CD4-positive, alpha-beta T cell treated with Interleukin-4 for 1 hour (primary cell): ENCODE results near the gene DPF1.

Experiments used
- DNase-seq, 2 donors: peaks; one replicate each; pipeline ENCODE4 v3.0.0-alpha.2; 2020 to 2022

DPF1 gene

DNA sequence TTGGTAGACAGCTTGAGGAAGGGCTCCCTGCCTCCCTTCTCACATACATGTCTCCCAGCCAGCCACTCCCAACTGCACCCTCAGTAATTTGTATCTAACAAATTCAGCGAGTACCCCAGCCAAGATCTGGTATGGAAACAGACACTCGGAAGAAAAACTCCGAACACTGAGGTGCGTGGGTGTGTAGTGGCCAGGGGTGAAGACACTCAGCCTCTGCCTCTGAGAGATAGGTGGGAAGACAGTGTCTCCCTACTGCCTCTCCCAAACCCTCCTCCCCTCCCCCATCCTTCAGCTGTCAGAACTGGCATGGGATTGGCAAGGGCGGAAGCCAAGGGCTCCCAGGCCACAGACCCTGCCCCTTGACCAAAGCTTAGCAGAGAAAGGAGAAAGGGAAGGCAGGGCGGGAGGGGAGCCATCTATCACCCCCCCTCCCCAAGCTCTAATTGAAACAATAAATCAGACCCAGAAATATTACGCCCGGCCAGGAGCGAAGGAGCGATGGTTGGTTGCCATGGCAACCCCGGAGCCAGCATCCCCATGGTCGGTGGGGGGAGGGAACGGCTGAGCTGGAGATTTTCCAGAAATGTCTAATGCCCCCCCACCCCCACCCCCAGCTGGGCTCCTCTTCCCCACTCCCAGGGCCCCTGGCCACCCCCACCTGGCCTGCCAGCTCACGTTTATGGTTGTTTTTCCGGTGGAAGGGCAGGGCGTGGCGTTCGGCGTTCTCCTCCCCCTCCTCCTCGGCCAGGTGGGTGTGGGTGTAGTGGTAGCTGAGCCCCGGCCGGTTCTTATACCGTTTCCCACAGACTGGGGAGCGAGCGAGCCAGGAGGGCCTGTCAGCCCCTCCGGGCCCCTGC lies 7.0 kb downstream of the DPF1 start:
- DNase-seq: no peak

DNA sequence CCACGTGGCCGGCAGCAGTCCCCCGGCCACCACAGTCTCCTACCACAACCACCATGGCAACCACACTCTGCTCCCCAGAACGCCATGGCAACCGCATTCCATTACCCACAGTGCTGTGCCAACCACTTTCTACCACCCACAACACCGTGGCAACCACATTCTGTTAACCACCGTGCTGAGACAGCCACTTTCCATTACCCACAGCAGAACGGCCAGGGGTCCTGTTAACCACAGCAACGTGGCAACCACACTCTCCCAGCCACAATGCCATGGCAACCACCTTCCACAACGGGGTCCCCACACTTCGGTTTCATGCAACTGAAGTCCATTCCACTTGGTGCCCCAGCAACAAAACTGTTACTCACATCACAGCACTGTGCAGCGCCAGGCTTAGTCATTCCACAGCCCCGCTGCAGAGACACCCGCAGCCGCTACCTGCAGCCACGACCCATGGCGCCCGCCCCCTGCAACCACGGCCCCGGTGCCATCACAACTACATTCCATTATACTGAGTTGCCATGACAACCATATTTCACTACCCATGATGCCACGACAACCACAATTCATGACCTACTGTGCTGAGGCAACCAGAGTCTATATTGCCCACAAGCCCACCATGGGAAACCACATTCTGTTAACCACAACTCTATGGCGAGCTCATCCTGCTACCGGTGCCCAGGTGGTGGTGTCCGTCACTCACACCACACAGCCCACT lies 10.0 kb downstream of the DPF1 start:
- DNase-seq: peak; percentile 57

DNA sequence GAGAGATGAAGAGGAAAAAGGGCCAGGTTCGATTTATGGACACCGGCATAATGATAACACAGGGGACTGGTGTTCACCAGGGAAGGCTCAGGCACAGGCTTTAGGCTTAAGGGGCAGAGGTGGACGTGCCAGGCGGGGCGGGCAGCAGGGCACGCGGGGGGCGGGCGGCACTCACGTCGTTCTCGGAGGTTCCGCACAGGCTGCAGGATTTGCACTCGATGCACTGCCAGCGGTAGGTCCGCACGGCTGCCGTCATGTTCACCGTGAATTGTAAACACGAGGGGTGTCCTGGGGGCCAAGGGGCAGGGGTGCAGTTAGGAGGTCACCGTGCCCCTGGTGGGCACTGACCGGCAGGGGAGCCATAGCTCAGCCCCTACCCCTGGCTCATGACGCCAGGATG lies 10.6 kb downstream of the DPF1 start:
- no peak for DNase-seq

DNA sequence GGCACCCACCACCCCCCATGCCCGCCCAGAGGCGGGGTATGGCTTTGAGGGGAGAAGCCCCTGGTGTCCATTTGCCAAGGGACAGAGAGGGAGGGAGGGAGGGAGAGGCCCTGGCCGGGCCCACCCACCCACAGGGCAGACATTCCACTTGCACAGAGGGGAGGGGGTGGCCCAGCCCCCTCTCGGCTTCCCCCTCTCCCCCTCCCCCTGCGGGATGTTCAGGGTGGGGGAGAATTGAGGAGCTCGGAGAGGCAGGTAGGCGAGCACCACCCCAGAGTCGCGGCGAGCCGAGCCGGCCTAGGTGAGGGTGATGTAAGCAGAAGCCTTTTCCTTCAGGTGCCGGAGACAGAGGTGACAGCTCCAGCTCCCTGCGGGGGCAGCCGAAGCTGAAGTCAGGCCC lies 12.3 kb downstream of the DPF1 start:
- no peak for DNase-seq

DNA sequence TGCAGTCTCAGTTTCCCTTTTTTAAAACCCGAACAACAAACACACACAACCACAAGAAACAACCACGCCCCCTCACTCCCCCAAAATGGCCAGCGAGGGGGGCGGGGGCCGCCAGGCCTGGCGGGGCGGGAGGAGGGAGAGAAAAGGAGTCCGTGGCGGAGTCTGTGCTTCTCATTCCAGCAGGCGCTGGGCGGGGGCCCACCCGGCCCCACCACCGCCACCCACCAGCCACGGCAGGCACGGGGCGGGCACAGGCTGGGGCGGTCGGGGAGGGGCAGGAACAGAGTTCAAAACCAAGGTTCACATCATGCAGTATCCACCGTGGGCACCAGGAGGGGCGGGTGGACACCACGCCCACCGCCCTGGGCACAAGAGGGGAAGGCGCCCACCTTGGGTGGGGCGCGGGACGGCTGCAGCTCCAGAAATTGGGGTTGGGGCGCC lies 12.9 kb downstream of the DPF1 start:
- DNase-seq: no peak

DNA sequence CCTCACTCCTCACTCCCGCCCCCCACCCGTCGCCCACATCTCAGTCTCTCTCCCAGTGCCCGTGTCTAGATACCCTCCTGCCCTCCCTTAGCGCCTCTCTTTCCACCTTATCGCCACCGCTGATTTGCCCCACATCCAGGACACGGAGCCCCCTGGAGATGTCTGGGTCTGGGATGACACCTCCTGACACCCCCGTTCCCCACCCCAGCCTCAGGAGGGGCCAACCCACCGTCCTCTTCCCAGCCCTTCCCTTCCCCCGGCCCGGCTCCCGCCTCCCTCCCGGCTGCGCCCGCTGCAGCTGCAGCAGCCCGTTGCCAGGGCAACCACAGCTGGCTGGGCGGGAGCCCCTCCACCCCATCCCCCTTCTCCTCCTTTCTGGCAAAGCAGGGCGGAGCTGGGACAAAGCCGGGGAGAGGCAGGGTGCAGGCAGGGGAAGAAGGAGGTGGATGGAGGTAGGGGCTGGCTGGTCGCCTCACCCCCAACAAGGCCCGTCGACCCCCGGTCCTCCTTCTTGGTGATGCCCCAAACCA lies 13.5 kb downstream of the DPF1 start:
- no peak for DNase-seq

DNA sequence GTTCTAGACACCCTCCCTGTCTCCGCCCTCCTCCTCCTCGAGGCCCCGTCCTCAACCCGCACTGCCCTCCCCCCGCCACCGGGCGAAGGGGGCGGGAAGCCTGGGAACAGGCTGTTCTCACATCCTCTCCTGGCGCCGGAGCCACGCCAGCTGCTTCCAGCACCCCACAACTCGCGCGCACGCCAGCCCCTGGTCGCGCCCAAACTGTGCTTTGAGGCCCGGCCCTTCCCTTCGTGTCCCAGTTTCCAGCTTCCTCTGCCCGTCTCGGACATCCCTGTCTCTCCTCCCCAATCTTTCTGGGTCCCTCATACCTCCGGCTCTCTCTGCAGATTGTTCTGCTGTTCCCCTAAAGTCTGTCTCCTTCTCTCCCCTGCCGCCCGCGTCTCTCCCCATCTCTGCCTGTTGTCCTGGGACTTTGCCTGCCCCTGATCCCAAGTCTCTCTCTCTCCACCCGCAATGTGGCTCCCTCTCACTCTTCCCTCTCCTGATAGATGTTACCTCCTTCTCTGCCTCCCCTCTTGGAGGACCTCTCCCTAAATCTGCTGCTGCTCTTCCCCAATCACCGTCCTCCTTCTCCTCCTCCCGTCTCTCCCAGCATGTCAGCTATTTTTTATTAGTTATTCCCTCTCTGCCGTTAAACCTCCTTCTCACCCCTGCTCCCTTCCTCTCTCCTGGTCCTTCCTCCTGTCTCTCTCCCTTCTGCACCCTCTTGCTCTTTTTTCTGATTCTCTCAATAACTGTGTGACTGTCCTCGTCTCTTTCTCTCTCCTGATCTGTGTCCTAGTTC lies 14.2 kb downstream of the DPF1 start:
- no peak for DNase-seq

DNA sequence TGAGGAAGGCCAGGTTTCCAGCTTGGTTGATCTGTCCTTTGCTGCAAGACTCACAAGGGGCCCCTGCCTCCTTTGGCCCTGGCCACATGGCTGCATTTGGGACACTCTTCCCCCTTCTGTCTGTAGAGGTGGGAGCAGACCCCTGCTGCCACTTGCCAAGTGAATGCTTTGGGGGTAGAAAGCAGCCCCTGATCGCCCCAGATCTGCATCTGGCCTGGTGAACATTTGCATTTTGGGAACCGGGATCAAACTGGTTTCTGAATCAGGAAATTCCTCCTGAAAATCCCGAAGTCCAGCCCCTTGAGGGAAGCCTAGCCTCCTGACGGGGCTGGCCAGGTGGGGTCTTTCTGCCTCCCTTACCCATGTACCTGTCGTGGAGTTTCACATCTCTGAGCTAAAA lies 14.9 kb downstream of the DPF1 start:
- no peak for DNase-seq

DNA sequence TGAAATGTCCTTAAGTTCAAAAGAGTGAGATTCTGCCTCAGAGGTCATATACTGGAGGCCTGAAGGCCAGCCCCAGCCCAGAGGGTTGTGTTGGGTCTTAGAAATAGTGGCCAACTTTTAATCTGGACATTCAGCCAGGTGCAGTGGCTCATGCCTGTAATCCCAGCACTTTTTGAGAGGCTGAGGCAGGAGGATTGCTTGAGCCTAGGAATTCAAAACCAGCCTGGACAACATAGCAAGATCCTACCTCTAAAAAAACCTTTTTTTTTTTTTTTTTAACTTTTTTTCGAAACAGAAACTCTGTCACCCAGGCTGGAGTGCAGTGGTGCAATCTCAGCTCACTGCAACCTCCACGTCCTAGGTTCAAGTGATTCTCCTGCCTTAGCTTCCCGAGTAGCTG lies 15.5 kb downstream of the DPF1 start:
- no peak for DNase-seq

DNA sequence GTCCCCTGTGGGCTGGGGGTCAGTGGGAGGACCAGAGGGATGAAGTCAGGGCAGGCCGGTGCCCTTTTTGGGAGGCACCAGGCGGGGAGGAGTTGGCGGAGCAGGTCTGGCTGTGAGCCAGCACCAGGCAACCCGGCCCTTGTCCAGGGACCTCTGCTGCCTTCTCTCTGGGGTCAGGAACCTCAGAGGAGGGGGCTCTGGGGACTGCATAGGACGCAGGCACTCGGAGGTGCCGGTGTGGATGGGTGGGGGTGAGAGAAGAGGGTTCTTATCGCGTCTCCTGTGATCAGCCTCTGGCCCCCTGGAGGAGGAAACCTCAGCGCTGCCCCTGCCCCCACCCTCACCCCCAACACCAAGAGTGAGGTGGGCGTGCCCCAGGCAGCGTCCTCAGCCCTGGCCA lies 16.5 kb downstream of the DPF1 start:
- no peak for DNase-seq

DNA sequence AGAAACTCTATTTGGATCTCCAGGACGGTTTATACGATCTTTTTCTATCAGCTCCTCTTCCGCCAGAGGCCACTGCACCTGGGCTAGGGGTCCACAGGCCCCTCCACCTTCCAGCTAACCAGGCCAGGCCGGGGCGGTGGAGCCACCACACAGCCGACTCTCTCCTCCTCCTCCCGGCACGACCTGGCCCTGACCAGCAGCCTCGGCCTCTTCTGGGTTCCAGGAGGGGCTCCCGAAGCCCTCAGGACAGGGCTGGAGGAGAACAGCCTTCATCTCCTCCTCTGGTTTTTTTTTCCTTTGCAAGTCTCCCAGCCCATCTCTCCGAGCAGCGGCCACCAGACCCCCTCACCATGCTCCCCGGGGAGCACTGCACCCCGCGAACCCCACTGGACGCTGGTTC lies 17.1 kb downstream of the DPF1 start:
- DNase-seq: no peak

DNA sequence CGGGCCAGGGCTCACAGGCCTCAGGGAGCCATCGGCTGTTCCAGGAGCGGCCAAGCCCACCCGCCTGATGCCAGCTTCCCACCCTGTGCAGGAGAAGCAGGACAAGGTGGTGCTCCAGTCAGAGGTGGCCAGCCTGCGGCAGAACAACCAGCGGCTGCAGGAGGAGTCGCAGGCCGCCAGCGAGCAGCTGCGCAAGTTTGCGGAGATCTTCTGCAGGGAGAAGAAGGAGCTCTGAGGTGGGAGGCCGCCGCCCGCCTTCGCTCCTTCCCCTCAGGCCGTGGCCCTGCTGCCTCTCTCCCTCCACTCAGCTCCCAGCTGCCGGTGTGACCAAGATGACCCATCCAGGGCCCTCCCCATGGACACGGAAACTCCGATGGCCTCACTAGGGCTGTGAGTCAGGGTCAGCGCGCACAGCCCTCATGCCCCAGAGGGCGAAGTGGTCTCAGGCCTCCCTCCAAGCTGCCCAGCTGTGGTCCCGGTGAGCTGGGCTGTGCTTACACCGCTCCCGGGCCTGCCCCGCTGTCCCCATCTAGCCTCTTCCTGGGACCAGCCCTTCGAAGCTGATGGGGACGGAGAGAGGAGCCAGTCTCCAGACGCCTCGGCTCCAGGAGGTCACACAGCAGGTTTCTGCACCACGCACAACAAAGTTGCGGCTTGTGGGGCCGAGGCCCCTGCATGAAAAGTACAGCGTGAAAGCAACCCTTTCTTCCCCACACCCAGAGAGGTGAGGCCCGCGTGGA lies 17.8 kb downstream of the DPF1 start:
- no peak for DNase-seq

DNA sequence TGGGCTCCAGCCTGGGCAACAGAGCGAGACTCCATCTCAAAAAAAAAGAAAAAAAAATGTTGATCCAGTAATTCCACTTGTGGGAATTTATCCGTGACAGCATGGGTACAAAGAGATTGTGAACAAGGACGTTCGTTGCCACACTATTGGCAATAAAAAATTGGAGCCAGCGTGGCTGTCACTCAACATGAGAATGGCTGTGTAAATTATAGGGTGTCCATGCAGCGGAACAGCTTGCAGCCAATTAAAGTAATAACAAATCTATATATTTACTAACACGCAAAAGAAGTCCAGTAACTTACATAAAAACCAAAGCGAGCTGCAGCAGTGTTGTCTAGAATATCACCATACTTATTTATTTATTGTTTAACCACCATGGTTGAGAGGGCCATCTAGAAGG lies 19.3 kb downstream of the DPF1 start:
- no peak for DNase-seq

DNA sequence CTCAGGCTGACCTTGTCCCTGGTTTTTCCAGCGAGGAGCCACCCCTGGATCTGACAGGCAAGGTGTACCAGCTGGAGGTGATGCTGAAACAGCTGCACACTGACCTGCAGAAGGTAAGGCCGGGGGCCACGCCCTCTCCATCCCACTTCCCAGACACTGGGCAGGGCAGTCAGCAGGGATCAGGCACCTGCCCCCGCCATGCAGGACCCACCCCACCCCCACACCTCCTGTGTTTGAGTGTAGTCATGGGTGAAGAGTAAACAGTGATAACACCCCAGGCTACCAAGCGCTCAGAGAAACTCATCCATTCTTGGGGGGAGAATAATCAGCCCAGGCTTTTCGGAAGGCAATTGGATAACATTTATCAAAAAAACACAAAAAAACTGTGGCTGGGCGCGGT lies 19.9 kb downstream of the DPF1 start:
- no peak for DNase-seq

DNA sequence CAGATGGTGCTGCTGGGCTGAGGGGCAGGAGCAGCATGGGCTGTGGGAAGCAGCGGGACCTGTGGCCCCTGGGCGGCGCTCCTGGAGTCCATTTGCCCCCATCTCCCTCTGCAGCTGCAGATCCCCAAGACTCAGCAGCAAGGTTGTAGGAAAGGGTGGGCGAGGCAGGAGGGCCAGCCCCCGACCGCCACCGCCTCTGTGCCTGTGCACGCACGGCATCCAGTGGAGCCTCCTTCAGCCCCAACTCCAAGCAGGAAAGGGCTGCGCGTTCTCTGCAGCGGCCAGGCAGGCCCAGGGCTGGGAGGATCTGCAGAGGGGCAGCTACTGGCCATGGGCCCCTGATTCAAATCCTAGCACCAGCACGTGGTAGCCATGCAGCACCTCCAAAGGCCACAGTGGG lies 20.8 kb downstream of the DPF1 start:
- DNase-seq: no peak

DNA sequence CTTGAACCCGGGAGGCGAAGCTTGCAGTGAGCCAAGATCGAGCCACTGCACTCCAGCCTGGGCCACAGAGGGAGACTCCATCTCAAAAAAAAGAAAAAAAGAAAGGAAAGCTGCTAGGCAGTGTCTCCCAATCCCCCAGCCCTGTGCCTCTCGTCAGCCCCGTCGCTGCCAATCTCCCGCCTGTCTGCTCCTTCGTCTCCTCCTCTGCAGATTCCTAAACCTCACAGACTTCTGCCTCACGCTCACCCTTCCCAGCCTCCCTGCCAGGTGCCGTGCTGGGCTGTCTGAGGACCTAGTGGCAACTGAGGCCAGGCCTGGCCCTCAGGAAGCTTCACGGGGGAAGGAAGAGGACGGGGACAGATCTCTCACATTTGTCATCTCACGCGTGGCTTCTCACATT lies 21.5 kb downstream of the DPF1 start:
- DNase-seq: no peak

DNA sequence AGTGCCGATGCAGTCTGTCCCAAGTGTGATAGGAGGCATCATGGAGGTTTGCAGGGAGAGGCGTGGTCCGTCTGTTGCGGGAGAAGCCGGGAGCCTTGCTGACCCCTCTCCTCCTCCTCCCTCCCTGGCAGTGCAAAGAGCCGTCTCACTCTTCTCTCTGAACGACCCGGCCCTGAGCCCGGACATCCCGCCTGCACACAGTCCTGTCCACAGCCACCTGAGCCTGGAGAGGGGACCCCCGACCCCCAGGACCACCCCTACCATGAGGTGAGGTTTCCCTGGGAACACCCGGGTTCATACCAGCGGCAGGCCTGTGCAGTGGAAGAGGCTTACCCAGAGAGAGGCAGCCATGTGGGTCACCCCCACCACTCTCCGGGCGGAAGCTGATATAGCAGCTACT lies 22.3 kb downstream of the DPF1 start:
- DNase-seq: no peak

DNA sequence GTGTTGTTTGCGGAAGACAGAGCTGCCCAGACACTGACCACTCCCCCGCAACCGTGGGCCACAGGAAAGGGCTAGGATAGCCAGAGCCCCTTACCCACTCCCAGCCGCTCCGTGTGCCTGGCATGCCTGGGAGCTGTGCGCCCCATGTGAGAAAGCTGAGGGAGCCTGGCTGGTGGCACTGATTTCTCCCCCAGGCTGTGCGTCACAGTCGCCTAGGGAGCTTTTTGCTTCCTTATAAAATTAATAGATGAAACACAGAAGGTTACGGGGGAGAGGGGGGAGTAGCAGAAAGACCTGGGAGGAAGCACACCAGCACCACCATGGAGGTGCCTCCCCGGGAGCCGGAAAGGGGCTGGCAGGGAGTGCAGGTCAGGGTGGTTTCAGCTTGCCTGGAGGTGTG lies 24.7 kb downstream of the DPF1 start:
- DNase-seq: no peak

DNA sequence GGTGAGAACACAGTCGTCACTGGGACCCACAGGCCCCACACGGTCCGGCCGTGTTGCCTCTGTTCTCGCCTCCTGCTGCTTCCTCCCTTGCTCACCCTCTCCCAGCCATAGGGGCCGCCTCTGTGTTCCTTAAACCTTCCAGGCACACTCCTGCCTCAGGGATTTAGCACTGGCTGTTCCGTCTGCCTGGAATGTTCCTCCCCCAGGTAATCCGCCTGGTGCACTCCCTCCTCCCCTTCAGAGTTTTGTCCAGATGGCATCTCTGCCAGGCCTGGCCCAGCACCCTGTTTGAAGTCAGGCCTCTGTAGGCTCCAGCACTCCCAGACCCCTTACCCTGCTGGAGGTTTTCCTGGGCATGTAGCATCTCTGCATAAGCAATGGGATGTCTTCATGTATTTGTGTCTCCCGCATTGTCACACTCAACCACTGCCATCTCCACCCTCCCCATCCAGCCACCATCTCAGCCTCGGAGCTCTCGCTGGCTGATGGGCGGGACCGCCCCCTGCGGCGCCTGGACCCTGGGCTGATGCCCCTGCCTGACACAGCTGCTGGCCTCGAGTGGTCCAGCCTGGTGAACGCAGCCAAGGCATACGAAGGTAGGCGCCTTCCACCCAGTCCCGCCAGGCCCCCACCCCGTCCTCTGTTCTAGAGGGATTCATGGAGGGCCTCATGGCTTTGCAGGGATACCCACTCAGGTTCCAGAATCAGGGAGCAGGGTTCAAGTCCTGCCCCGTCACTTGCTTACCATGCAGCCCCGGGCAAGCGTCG lies 25.9 kb downstream of the DPF1 start:
- DNase-seq: no peak

DNA sequence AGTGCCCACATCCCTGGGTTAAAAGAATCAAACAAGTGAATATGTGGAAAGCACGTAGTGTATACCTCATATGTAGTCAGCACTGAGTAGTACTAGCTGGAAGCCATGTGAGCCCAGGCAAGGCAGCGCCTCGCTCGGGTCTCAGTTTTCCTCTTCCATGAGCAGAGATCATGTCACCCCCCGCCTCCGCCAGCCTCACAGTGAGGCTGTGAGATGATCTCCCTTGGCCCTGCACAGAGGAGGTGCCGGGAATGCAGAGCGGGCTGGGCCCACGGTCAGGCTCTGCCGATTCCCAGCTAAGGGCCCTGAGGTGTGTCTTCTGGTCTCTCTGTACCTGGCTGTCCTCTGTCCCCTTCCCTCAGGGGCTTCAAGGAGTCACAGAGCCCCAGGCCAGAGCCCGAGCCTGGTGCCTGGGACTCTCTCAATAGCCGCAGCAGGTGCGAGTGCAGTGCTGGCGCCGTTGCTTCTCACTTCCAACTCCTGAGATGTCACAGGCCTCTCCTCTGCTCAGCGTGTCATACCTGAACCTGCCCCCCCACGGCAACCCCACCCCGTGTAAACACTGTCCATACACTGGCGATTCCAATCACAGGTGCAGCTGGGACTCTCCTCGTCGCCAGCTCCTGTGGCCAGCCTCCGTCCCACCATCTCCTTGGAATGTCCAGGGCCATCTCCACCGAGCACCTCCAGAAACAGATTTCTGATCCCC lies 26.9 kb downstream of the DPF1 start:
- no peak for DNase-seq

DNA sequence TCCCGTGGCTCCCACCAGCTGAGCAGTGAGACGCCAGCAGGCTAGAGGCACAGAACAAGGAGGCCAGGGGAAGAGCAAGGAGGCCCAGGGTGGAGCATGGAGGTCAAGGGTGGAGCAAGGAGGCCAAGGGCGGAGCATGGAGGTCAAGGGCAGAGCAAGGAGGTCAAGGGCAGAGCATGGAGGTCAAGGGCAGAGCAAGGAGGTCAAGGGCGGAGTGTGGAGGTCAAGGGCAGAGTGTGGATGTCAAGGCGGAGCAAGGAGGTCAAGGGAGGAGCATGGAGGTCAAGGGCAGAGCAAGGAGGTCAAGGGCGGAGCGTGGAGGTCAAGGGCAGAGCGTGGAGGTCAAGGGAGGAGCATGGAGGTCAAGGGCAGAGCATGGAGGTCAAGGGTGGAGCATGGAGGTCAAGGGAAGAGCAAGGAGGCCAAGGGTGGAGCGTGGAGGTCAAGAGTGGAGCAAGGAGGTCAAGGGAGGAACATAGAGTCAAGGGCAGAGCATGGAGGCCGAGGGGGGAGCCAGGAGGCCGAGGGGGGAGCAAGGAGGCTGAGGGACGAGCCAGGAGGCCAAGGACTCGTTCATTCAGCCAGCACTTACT lies 27.7 kb downstream of the DPF1 start:
- no peak for DNase-seq
